Hepatocyte (in vitro differentiated cells): ENCODE results near the gene CEP164.
"Not testable (repeated sequence)": the region's sequence is repeated elsewhere in the genome, so short reads cannot be mapped to it uniquely, and the experiment has no call there.

ENCODE experiments used
- CTCF ChIP-seq: fragments of 200-600 bp; sonication (generic); IDR thresholded peaks from 2 replicates; pipeline ENCODE4 v1.5.1; 2016; ENCODE audit warnings: antibody characterized with exemption, mild to moderate bottlenecking; ENCODE audit not compliant: poor library complexity
- EZH2phosphoT487 ChIP-seq: fragments of 200-600 bp; sonication (generic); IDR thresholded peaks from one replicate; pipeline ENCODE4 v1.6.1; 2018; ENCODE audit warnings: antibody characterized with exemption, mild to moderate bottlenecking, low read depth, moderate library complexity; ENCODE audit not compliant: unreplicated experiment, severe bottlenecking

- TF ChIP-seq CTCF, EZH2phosphoT487: not testable (repeated sequence)
These were observed 71.0 kb downstream of the CEP164 start for GRCh38 chr11:117398618-117399017.
